ENCODE results near the gene DEXI.
"Not testable (repeated sequence)": the region's sequence is repeated elsewhere in the genome, so short reads cannot be mapped to it uniquely, and the experiment has no call there.

Gene DEXI

DNA sequence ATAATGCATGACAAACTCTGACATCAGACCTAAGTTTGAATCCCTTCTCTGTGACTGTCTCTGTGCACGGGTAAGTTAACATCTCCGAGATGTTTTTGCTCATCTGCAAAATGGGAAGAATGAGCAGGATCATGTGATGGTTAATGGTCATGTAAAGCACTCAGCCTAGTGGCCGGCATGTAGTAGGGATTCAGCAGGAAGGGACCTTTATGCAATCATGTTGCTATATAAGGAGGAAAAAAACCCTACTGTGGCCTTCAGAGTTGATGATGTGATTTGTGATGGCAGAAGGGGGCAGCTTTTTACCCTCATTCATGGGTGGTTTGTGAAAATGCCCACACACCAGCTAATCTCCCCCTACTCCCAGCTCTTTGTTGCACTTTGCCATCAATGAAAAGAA is 26.2 kb upstream of the DEXI start:
- DNase-seq = no peak

DNA sequence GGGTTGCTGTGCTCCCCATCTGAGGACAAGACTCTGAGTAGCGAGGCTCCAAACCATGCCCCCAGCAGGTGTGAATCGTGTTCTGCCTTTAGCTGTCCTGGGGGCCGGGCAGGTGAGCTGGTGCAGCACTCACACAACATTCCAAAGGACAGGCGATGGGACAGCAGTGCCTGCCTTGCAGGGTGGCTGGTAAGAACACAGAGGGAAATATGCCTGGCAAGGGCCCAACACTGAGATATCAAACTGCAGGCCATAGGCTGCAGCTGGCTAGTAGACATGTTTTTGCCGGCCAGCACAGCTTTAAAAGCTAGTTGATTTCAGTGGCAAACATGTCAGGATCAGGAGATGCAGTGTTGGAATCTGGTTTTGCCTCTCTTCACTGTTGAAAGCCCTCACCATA is 25.7 kb upstream of the DEXI start:
- DNase-seq = no peak

DNA sequence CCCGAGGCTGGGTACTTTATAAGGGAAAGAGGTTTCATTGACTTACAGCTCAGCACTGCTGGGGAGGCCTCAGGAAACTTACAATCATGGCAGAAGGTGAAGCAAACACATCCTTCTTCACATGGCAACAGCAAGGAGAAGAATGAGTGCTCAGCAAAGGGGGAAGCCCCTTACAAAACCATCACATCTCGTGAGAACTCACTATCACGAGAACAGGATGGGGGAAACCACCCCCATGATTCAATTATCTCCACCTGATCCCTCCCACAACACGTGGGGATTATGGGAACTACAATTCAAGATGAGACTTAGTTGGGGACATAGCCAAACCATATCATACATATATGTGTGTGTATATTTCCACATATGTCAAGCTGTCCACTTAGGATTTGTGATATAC is 24.3 kb upstream of the DEXI start:
- DNase-seq = not testable (repeated sequence)

DNA sequence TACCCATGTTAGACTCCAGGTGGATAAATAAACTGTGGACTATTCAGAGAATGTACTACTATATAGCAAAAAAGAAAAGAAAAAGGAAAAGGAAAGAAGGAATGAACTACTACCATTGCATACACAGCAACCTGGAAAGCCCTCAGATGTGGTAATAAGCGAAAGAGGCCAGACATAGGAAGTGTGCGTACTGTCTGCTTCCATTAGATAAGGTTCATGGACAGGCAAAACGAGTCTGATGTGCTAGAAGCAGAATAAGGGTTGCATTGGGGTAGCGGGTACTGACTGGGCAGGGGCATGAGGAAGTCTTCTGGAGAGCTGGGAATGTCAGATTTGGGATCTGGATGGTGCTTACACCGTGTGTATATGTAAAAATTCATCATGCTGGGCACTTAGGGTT is 23.9 kb upstream of the DEXI start:
- no peak for DNase-seq

DNA sequence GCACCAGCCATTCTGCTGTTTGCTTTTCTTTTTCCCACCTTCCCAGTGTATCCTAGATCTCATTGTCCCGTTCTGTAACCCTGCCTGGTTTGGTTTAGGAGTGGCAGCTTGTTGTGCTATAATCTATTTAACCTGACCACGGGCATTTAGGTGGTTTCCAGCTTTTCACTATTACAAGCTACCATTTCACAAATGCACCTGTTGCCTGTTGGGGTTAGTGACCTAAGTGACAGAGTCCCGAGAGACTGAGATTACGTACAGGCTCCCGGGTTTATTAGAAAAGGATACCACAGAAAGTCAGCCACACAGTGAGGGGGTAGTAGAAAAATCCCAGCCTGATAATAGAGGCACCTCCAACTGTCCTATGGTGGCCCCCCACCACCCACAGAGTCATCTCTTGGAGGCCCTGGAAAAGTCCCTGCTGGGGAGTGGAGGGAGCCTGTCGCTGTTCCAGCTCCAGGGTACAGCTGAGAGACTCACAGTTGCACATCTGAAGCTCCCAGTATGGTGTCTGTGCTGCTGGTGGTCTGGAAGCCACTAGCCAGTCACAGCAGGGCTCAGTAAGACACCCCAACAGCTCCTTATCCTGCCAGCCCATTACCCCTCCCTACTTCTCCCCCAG is 23.3 kb upstream of the DEXI start:
- no peak for DNase-seq

DNA sequence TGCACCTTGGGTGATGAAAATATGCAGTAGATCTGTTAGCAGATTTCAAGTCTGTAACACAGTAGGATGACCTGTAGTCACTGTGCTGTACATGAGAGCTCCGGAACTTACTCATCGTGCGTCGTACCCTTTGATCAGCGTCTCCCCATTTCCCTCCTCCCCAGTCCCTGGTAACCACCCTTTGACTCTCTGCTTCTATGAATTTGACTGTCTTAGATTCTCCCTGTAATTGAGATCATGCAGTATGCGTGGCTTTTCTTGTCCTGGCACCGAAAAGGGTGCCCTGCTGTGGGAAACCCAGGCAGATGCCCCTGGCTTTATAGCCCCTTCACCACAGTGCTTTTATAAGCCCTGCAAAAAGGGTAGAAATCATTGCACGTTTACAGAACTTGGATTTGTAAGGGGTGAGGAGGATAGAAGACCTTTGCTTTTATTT is 22.6 kb upstream of the DEXI start:
- no peak for DNase-seq

DNA sequence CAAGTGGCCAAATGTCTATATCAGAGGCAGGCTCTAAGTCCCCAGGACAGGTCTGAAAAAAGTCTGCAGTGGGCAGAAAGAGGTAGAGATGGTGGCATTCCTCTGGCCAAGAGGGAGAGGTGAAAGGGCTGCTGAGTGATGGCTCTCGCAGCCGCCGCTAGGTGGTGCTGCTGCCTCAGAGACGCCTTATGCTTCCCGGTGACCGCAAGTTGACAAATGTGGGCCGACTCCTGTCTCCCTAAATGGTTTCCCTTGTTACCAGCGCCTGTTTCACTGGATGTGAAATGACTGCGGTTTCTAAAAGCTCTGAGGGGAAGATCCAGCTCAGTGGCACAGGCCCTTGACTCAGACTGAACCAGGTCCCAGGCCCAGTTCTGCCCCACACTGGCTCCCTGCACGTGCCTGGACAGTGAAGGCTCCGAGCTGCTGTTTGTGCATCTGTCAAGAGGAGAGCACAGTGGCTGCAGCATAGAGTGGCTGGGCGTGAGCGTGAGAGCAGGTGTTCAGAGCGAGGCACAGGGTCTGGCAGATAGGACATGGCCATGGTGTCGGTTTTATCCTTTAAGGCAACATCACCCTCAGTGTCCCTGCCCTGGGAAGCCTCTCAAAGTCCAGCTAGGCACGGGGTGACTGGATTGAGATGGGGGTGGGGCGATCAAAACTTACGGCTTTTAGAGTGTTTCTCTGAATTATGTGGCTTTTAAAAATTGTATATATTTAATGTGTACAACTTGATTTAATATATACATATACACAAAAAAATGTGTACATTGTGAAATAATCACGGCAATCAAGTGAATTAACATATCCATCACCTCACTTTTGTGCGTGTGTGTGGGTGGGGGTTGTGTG is 22.0 kb upstream of the DEXI start:
- peak; percentile 53 for DNase-seq

DNA sequence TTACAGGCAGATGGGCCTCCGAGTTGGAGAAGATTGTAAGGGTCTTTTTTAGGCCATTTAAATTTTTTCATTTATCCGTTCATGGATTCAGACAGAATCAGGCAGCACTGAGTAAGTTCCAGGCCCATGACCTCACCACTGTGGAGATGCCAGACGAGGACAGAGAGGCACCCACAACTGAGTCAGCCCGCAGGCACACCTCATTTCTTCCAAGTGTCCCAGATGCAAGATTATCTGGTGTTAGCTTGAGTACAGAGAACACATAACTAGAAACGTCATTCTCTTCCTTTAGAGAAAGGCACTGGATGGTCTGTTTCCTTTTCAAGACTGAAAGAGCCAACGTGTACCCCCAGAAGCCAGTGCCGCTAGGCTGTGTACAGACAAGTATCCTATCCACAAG is 19.0 kb upstream of the DEXI start:
- DNase-seq = no peak

DNA sequence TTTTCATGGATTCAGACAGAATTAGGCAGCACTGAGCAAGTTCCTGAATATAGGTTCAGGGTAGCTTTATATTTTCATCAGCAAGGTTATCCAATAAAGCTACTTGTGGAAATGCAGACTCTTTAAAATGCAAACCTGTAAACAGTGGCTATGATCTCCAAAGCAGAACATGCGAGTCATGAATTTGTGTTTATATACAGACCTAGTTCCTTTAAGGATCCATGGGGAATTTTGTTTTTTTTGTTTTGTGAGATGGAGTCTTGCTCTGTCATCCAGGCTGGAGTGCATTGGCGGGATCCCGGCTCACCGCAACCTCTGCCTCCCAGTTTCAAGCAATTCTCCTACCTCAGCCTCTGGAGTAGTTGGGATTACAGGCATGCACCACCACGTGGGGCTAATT is 16.9 kb upstream of the DEXI start:
- DNase-seq = no peak

DNA sequence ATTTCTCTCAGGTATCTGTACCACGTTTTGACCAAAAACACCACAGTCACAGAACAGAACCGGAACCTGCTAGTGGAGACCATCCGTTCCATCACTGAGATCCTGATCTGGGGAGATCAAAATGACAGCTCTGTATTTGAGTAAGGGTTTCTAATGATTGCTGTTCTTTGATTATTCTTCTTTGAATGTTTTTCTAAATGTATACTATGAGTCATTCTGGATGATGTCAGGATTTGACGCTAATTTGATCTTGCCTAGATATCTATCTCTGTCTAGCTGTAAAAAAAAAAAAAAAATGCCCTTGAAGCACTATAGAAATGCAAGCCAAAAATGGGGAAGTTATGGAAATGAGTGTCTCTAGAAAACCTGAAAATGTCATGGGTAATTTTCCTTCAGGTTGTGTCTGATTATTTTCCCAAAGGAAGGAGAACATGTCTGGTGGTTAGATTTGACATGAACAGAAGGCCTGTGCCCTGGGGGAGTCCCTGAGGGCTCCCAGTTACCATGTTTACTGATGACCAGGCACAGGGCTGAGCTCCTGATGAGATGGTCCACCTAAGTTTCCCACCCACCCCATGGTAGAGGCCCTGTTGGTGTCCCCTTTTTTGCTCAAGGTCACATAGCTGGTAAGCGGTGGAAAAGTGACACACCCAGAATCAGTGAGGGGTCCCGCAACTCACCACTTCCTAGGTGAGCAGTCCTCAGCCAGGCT is 15.7 kb upstream of the DEXI start:
- DNase-seq = no peak

DNA sequence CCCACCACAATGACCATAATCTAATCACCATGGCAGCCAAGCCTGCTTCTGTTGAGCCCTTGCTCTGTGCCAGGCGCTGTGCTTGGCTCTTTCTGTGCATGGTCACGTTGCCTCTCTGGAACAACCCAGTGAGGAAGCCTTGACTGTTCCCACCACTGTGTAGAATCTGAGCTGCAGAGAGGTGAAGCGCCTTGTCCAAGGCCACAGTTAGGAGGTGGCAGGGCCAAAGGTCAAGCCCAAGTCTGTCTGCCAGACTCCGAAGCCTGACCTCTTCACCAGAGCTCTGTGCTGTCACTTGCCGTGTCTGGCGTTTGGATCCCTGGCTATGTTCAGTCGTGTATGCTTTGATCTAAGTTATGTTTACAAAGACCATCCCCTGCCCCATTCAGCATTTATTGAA is 12.6 kb upstream of the DEXI start:
- DNase-seq = no peak

DNA sequence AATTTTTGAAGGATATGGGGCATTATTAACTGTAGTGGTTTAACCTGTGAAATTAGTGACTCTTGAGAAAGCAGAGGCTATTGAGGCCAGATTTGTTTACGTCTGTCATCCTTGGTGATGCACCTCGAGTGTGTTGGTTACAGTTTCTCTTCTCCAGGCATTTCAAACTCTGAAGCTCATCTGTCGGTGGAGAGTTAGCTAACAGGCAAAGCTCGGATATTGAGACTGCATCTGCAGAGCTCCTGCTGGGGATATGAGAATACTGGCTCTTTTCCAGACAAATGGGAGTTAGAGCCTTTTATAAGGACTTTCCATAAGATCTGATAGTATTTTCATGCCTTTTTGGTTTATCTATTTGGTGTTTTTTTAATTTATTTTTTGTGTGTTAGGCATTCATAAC is 8.8 kb upstream of the DEXI start:
- DNase-seq = no peak

DNA sequence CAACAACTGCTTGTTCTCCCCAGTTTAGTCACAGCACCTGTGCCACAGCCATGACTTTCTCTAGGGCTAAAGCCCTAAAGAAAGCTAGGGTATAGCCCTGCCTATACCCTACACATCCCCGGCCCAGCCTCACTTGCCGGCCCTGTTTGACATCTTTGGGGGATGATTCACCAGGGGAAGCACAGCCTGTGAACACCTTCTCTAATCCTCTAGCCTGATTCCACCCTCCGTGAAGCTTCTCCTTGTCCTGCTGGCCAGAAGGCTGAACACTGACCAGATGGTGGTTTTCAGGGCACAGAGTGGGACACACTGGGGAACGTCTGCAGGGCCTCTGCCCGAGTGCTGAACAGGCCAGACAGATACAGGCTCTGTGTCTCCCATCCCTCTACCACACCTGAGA is 8.1 kb upstream of the DEXI start:
- DNase-seq = no peak

DNA sequence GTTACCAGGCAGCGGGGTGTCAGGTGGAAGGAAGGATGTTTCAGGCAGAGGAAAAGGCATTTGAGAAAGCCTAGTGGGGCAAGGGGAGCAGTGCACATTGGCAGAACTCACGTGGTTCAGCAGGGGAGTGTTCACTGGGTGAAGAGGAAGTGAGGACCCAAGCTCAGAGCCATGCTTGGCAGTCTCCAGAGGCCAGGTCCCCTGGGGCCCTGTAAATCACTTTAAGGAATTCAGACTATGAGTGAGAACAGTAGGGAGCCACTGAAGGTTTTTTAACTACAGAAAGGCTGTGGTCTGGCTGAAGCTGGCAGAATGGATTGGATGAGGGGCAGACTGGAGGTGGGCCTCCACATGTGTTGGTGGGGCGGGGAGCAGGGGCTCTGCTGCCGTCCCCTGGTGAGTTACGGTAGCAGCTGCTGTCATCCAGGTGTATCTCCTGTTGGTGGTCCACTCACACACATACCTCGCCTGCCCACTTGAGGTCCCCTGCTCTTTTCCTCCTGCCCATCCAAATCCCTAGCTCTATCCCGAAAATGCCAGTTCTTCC is 7.2 kb upstream of the DEXI start:
- no peak for DNase-seq

DNA sequence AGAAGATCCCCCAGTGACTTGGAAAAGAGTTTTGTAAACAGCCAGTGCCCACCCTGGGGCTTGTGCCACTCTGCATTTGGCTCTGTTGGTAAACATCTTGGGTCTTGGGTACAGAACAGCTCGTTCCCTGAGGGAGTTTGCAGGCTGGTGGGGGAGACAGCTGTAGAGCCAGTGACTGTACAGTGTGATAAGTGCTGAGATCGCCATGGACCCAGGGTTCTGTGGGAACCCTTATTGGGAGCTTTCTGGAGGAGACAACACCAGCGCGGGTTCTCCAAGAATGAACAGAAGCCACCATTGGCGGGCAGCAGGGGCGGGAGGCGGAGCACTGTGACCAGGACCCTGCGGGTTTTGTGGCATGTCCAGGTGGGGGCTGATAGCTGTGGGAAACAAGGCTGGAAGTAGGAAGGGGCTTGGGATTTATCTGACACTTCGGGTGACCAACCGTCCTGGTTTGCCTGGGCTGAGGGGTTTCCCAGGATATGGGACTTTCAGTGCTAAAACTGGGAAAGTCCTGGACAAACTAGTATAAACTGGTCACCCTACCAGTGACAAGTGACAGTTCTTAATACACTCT is 5.0 kb upstream of the DEXI start:
- DNase-seq = no peak

DNA sequence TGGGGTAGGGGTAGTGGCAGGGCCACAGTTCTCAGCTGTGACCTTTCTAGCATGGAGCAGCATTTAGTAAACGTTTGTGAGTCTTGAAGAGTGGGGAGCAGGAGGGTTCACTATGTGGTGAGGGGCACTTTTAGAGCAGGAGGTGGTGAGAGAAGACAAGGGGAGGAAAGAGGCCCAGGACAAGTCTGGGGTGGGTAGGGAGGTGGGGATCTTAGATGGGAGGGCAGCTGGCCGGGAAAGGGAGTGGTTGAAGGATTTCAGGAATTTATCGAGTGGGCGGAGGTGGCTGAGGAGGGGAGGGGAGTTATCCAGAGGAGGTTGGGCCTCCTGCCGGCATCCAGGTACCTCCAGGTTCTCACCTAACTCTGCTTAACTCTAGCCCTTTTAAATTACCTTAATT is 4.0 kb upstream of the DEXI start:
- DNase-seq = no peak

DNA sequence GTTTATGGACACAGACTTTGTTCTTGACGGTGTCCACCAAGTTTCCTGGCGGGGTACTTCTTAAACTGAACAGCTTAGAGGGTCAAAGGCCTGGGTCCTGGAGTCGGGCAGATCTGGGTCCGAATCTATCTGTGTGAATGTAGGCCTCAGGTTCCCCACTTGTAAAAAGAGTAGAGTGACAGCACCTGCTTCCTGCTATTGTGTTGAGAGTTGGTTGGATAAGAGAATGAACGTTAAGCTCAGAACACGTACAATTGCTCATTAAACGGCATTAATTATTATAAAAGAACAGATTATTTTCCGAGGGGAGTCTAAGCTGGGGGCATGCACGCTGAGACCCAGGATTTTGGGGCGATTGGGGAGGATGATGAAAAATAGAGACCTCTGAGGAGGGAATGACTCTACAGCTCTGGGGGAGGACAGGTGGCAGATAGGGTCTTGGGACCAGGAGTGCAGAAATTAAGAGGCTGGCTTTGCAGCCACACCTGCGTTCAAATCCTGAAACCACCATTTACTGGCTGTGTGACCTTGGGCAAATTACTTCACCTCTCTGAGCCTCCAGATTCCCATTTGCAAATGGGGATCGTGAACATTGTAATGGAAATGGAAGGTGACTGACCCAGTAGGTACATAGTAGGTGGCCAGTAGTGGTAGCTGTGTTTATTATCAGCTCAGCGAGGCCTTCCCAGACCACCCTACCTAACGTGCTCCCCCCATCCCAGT is 3.0 kb upstream of the DEXI start:
- DNase-seq = no peak

DNA sequence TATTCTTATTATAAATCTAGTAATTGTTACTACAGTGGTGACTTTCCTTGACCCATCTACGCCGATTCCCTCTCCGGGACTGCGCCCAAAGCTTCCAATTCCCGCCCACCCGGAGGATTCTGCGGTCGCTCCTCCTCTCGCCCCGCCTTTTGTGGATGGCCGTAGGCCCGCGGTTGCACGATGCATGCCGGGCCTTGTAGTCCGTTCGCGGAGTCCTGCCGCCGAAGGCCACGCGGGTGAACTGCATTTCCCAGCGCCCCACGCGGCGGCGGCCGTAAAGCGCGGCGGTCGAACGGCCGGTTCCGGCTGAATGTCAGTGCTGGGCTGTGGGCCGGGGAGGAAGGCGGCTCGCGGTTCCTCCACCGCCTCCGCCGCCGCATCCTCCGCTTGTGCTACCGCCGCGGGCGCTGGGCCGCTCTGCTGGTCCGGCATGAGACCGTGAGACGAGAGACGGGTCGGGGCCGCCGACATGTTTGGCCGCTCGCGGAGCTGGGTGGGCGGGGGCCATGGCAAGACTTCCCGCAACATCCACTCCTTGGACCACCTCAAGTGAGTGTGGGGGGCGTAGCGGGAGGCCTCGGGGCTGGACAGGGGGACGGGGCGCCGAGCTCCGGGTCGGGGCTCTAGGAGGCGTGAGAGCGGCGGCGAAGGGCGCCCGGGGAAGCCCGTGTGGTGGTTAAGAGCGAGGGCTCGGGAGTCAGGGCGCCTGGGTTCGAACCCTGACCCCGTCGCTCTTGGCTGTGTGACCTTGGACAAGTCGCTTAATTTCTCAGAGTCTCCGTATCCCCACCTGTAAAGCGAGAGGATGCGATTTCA is 2.2 kb upstream of the DEXI start, which contains the start of gene CLEC16A:
TSS of gene CLEC16A (plus strand) at position 316 of the 816 bp plus-strand sequence. CDS start at position 470, 154 bp downstream.
- peak; percentile 77 for DNase-seq

DNA sequence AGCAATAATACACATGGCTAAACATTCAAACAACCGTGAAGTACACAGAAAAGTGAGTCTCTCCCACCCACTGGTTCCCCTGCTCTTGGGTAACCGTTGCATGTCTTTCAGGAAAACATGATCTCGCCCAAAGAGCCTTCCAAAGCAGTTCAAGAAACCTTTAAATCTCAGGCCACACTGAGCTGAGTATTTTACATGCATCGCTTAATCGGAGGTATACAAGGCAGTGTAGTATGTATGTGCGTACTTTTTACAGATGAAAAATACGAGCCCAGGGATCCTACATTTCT is 741 bp upstream of the DEXI start:
- no peak for DNase-seq

DNA sequence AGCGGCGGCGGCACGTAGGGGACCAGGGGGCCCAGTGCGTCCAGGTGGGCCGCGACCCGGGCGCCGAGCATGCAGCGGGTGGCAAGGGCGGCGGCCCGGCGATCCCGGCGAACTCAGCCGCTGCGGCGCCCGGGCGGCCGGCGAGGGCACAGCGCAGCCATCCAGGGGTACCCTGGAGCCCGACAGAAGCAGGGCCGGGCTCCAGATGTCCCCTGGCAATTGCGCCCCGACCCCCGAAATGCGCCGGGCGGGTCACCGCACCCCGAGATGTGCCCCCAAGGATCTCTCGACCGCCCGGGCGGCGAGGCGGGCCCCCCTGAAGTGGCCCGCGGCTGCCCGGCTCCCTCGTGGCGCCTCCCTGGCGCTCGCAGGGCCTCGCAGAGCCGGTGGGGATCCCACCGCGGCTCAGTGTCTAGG is 325 bp downstream of the DEXI start:
- not testable (repeated sequence) for DNase-seq

DNA sequence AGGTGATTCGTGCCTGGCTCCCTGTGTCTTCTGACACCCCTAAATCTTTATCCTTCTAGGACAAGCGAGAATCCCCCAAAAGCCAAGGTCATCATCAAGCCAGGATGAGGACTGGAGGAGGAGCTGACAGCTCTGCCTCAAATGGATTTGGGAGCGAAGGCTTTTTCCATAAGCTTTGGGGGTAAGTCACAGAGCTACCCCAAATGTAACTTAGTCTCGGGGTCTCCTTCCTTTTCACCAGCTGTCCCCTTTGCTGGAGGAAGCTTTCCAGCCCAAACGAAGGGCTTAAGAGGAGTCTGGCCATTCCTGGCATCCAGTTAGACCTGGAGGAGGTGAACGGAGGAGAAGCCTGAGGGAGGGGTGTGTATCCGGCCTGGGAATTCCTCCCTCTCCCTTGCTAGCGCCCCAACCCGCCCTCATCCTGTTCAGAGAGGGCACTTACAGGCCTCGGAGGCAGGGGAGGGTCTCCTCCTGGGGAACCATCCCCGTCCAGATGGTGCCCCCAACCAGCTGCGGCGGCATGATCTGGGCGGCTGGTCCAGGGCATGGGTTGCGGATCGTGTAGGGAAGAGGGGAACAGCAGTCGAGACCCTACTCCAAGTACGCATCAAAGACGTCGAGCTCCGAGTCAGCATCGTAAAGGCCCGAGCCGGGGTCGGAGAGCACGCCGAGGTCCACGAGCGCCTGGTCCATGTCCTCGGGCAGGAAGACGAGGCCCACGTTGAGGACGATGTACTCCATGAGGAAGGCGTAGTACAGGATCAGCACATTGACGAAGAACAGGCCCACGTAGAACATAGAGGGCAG is 938 bp downstream of the DEXI start:
- DNase-seq = no peak
